HG02798 (cell line): ENCODE measurements around the gene PRXL2B.

ENCODE experiments used
- ATAC-seq: cut with Tn5 transposase; IDR thresholded peaks from one replicate; pipeline ENCODE4 v1.9.1; 2021; ENCODE audit warnings: mild to moderate bottlenecking; ENCODE audit not compliant: unreplicated experiment, poor library complexity

Gene PRXL2B

DNA sequence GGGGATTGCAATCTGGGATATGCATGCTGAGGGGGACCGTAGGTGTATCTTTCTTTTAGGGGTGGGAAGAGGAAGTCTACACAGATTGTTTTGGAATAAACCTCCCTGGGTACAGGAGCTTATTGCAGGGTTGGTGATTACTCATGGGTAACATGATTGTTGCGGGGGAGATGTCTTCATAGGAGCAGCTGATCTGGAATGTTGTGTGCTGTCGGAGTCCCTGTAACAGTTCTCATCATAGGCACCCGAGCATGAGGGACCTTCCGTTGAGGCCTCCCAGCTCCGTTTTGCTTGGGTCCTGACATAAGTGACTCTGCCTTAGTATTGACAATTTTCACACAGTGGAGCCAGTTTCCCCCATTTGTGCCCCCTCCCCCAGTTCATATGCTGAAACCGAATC lies 4.2 kb upstream of the PRXL2B start:
- no peak for ATAC-seq

DNA sequence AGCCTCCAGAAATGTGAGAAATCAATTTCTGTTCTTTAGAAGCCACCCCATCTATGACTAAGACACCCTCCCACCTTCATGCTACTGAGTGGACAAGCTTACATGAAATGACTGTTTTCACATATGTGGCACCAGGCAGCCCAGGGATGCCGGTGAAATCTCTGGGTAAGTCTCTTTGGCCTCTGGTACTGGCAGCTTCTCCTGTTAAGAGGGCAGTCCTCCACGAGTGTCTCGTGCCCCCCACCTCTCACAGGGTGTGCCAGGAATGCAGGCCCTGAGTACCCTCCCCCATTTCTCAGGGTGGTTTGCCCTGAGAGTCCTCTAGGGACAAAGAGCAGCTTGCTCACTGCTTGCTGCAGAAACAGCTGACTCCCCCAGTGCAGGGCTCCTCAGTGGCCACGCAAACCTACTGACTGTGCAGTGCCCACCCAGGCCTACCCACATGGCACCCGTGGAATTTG lies 3.2 kb upstream of the PRXL2B start:
- ATAC-seq: no peak

GRCh38 chr1:2583871-2584351 lies 2.7 kb upstream of the PRXL2B start:
- ATAC-seq: no peak

DNA sequence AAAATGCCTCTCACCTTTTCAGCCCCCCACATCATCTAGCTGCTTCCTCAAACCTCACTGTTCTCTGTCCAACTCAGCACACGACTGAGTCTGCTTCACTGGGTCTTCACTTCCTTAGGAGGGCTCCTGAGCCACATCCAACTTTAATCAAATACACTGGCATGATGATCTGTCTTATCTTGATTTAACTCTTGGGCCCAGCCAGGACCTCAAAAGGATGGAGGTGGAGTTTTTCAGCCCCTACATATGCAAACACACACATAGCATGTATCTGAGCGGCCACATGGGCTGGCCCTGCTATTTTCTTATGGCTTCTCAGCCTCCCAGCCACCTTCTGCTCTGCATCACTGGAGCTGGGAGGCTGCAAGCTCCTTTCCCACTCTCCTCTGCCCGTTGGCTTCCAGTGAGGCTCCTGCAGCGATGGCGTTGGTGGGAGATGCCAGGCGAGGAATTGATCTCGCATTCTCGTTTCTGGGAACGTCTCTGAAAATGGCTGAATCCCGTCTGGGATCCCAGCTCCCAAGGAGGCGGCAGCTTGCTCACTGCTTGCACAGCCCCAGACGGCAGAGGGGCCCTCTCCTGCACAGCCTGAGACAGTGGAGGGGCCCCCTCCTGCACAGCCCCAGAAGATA lies 1.8 kb upstream of the PRXL2B start:
- ATAC-seq: no peak

- ATAC-seq: peak; percentile 29
Measured at GRCh38 chr1:2585318-2586092, 1.1 kb upstream of the PRXL2B start.

- no peak for ATAC-seq
Measured at GRCh38 chr1:2587071-2587859, 688 bp downstream of the PRXL2B start.

DNA sequence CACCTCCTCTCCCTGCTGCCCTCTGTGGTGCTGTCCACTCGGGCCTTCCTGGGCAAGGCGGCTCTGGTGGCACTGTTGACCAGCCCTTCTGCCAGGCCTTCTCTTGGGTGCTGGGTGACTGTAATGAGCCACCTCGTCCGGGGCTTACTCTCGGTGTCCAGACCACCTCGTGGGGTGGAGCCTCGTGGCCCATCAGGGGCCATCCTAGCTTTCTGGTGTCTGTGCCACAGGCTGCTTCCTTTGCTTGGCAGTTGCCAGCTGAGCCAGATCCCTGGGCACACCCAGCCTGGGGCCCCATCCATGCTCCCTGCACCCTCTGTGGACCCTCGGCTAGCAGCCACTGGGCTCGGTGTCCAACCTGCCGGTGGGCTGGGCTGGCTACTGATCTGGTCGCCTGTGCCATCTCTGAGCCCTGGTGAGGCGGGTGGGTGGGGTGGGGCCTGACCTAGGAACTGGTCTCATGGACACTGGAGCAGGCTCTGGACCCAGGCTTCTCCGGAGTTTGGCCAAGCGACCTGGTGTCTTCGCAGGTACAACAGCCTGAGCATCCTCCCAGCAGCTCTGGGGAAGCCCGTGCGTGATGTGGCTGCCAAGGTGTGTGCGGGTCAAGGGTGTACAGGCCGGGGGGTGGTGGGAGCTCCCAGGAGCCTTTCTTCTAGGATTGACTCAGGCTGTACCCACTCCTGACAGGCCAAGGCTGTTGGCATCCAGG lies 1.4 kb downstream of the PRXL2B start:
- ATAC-seq: no peak

- ATAC-seq: no peak
Measured at GRCh38 chr1:2588661-2589430, 2.3 kb downstream of the PRXL2B start.

GRCh38 chr1:2589431-2590232 lies 3.1 kb downstream of the PRXL2B start:
- no peak for ATAC-seq

GRCh38 chr1:2590233-2591141 lies 3.9 kb downstream of the PRXL2B start:
- ATAC-seq: no peak

- ATAC-seq: no peak
Measured at GRCh38 chr1:2591233-2591580, 4.6 kb downstream of the PRXL2B start.

DNA sequence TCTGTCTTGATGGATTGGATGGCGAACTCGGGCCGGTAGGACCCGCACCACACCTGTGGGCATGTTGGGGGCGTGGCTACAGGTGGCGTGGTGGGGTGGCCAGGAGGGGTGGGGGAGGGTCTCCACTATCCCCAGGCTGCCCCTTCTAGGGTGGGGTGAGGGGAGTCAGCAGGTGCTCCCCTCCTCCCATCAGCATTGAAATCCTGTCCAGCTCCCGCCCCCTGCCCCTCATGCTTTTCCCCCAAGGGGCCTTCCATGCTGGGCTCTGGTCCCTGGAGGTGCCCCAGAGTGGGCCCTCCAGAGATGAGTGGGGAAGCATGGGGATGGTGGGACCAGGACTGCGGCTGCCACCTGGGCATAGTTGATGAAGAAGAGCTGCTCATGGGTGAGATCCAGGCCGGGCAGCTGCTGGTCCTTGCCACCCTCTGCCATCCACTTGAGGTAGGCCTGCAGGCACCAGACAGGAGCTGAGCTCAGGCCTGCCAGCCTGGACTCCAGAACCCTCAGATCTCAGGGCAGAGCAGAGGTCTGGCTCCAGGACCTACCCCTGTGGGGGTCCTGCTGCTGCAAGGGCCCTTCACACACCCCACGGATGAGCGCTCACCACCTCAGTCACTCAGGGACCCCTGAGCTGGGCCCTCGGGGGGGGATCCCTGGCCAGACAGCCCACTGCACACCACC lies 5.1 kb downstream of the PRXL2B start:
- no peak for ATAC-seq

GRCh38 chr1:2592672-2593071 lies 6.1 kb downstream of the PRXL2B start:
- no peak for ATAC-seq

GRCh38 chr1:2593251-2593878 lies 6.8 kb downstream of the PRXL2B start:
- ATAC-seq: no peak

- ATAC-seq: no peak
Measured at GRCh38 chr1:2594001-2594640, 7.5 kb downstream of the PRXL2B start.

GRCh38 chr1:2594641-2595131 lies 8.1 kb downstream of the PRXL2B start:
- no peak for ATAC-seq
